HG02981 (cell line): ENCODE data around the gene PLS3.

Source experiments
- ATAC-seq: cut with Tn5 transposase; IDR thresholded peaks from one replicate; pipeline ENCODE4 v1.9.1; 2021; ENCODE audit warnings: mild to moderate bottlenecking, moderate library complexity; ENCODE audit not compliant: unreplicated experiment

PLS3 gene

GRCh38 chrX:115687595-115687994 is 126.6 kb downstream of the PLS3 start:
- ATAC-seq: no peak

GRCh38 chrX:115689931-115690330 is 129.0 kb downstream of the PLS3 start:
- no peak for ATAC-seq

GRCh38 chrX:115690511-115691216 is 129.7 kb downstream of the PLS3 start:
- peak; percentile 83 for ATAC-seq

GRCh38 chrX:115693476-115693875 is 132.5 kb downstream of the PLS3 start:
- no peak for ATAC-seq

GRCh38 chrX:115694028-115694427 is 133.1 kb downstream of the PLS3 start:
- no peak for ATAC-seq

- ATAC-seq: no peak
These were observed 135.1 kb downstream of the PLS3 start for GRCh38 chrX:115696039-115696438.

- no peak for ATAC-seq
These were observed 136.0 kb downstream of the PLS3 start for GRCh38 chrX:115696939-115697338.

GRCh38 chrX:115697806-115698205 is 136.8 kb downstream of the PLS3 start:
- no peak for ATAC-seq
